ENCODE results near the gene GALC.

GALC gene

GRCh38 chr14:87898301-87898700, 94.7 kb downstream of the GALC start:
- no peak for DNase-seq
- in situ Hi-C loops (cut with MboI; ENCODE audit: low pct_unique_long_range_greater_than_20kb, low sequenced_read_pairs) = no loop called here

GRCh38 chr14:87896393-87897380, 96.3 kb downstream of the GALC start:
- peak; percentile 62 for DNase-seq
- in situ Hi-C loops (cut with MboI; ENCODE audit: low pct_unique_long_range_greater_than_20kb, low sequenced_read_pairs) = no loop called here

- DNase-seq = no peak
These were observed 98.1 kb downstream of the GALC start for GRCh38 chr14:87894920-87895319.

GRCh38 chr14:87892763-87893162, 100.2 kb downstream of the GALC start:
- DNase-seq = no peak
- in situ Hi-C loops (cut with MboI; ENCODE audit: low pct_unique_long_range_greater_than_20kb, low sequenced_read_pairs) = no loop called here

More at GRCh38 chr14:87894920-87895319, 98.1 kb downstream of the GALC start:
- in situ Hi-C loops (cut with MboI; ENCODE audit: low pct_unique_long_range_greater_than_20kb, low sequenced_read_pairs) = no loop called here

- in situ Hi-C loops (cut with MboI; ENCODE audit: low pct_unique_long_range_greater_than_20kb, low sequenced_read_pairs) = no loop called here
- DNase-seq = peak; percentile 48
These were observed 104.6 kb downstream of the GALC start for GRCh38 chr14:87888136-87888999.

- DNase-seq = no peak
- in situ Hi-C loops (cut with MboI; ENCODE audit: low pct_unique_long_range_greater_than_20kb, low sequenced_read_pairs) = no loop called here
These were observed 109.2 kb downstream of the GALC start for GRCh38 chr14:87883750-87884149.

Data from KBM-7 (cell line).